Neural progenitor cell (in vitro differentiated cells): ENCODE data around the gene DSCAML1.

Experiments used
- EZH2 ChIP-seq: fragments of 200-600 bp; sonication (generic); IDR thresholded peaks from 2 replicates; pipeline ENCODE4 v1.6.1; 2017; ENCODE audit warnings: antibody characterized with exemption, mild to moderate bottlenecking, moderate library complexity
- EZH2phosphoT487 ChIP-seq: fragments of 200-600 bp; sonication (generic); IDR thresholded peaks from 2 replicates; pipeline ENCODE4 v1.6.1; 2017; ENCODE audit warnings: antibody characterized with exemption
- TF ChIP-seq, protein P1 (sequence below): fragments of 200-600 bp; sonication (generic); IDR thresholded peaks from 2 replicates; pipeline ENCODE4 v1.5.1; 2017; ENCODE audit warnings: antibody characterized with exemption, mild to moderate bottlenecking

DNA sequence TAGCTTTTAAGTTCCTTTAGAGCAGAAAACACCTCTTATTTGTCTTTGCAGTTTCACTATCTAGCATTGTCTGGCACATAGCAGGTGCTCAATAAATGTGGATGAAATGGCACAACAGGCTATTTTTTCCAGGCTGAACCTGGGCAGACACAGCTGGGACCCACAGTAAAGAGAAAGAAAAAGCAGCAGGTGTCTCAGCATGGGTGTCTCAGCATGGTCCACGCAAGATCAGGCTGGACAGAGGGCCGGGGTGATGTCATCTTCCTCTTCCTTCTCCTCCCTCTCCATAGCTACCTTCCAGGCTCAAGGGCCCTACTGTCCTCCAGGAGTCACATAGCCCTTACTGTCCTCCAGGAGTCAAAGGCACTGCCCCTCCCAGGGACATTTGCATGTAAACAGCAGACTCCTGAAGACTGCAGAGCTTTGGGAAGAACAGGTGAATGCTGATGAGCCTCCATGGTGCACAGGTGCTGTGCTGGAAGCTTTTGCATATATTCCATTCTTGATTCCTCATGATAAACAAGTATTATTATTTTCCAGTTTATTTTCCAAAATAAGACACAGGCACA is 65.2 kb downstream of the DSCAML1 start:
- TF ChIP-seq, protein P1, sequence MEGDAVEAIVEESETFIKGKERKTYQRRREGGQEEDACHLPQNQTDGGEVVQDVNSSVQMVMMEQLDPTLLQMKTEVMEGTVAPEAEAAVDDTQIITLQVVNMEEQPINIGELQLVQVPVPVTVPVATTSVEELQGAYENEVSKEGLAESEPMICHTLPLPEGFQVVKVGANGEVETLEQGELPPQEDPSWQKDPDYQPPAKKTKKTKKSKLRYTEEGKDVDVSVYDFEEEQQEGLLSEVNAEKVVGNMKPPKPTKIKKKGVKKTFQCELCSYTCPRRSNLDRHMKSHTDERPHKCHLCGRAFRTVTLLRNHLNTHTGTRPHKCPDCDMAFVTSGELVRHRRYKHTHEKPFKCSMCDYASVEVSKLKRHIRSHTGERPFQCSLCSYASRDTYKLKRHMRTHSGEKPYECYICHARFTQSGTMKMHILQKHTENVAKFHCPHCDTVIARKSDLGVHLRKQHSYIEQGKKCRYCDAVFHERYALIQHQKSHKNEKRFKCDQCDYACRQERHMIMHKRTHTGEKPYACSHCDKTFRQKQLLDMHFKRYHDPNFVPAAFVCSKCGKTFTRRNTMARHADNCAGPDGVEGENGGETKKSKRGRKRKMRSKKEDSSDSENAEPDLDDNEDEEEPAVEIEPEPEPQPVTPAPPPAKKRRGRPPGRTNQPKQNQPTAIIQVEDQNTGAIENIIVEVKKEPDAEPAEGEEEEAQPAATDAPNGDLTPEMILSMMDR: no peak
- TF ChIP-seq EZH2 (no peak), EZH2phosphoT487 (no peak)
